ENCODE results near the gene REEP3.
A peak's percentile ranks its signal among the peaks of the same experiment; 100 is the strongest.

REEP3 gene

DNA sequence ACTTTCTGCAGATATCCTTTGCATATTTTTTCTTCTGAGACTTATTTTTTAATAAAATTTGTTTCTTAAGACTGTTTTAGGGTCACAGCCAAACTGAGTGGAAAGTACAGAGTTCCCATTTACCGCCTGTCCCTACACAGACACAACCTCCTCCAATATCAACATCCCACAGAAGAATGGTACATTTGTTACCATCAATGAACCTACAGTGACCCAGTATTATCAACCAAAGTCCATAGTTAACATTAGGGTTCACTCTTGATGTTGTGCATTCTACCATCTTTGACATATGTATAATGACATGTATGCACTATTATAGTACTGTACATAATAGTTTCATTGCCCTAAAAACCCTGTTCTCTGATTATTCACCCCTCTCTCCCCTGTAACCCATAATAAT lies 14.6 kb upstream of the REEP3 start:
- no peak for DNase-seq

DNA sequence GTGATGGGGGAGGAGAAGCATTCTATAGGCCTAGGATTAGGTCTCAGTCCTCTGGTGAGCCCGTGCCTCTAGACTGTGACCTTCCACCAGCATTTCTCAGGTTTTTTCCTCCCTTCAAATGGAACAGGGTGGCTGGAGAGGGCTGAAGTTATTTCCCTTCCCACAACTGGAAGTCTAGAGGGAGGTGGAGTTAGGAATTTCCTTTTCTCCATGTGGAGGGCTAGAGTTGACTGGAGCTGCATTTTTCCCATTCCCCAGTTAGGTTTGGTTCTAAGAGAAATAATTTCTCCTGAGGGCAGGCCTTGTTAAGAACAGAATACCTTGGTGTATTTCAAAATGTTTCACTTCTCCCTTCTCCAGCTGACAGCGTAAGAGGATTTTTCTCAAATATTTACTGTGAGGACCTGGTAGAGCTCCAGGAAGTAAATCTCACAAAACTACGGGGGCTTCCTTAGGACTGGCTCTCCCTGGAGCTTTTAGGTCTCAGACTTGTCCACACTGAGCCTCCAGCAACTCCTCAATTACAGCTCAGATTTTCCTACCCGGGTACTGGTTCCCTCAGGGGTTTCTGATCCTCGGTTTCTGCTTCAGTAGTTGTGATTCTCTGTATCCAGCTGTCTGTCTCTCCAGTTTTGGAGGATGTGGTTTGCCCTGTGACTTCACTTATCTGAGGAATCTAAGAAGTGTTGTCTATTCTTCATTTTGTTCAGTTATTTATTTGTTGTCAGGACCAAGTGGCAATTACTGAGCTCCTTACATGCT lies 6.0 kb upstream of the REEP3 start:
- no peak for DNase-seq

DNA sequence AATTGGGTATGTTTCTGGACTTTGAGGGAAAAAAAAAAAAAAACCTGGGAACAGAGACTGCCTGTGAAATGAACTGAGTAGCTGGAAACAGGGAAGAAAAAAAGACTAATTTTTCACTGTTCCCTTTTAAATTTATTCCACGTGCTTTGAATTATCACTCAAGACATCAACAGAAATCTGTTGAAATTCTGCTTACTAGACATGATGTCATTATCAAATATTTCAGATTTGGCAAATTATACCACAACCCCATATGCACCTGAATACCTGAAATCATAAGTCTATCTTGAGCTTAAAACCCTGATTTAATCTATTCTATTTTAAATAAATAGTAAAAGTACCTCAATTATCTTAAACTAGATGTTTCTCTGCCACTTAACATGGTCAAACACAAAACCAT lies 5.0 kb upstream of the REEP3 start:
- no peak for DNase-seq

DNA sequence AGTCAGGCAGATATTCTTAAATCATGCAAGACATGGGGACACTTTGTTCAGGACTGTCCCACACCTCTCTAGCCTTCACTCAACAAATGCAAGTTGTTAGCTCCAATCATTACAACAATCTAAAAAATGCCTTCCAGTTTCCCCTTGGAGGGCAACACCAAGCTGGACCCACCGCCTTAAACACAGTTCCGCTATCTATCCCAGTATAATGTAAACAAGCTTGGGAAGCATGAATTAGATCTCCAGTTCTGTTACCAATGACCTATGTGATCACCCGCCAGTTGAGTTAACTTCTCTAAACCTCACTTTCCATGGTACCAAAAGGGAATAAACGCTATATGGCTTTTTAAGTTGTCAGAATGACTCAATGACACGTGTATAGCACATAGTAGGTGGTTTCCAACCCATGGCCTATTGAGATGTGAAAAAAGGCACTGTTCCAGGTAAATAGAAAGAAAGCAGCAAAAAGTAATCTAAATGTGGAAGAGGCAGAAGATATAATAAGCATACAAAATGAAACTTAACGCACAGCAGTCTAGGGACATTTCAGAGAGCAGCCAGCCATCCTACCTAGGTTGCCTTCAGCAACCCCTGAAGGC lies 2.4 kb upstream of the REEP3 start:
- no peak for DNase-seq

DNA sequence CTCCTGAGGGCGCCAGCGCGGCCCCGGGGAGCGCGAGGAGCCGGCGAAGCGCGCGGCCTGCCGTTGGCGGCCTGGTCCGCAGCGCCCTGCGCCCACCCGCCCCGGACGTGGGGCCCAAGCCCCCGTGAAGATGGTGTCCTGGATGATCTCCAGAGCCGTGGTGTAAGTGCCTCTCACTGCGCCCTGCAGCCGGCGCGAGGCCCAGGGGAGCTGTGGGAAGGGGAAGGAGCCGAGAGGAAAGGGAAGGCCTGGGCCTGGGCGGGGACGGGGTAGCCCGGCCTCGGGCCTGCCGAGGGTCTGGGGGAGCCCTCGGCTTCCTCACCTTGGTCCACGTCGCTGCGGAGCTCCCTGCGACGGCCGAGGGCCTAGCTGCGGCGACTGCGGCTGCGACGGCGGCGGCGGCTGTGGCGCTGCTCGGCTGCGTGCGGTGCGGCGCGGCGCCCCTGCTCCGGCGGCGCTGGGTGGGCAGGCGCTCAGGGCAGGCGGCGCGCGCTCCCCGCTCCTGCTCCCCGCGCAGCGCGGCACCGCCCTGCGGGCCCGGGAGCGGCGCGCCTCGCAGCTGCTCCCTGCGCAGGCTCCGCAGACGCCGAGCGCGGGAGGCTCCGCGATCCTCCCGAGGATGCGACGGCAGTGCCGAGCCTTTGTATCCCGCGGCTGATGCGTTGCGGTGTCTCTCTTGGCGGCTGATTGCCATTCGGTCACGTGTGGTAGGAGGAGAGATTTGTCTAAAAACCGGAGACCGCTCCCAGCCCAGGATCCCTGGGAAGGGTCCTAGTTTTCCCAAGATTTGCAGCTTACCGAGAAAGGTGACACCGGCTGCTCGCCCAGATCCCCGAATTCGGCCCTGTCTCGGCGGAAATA lies 445 bp downstream of the REEP3 start:
- peak in 49 of 51 donors; percentile 5 to 88 (median 63) for DNase-seq

DNA sequence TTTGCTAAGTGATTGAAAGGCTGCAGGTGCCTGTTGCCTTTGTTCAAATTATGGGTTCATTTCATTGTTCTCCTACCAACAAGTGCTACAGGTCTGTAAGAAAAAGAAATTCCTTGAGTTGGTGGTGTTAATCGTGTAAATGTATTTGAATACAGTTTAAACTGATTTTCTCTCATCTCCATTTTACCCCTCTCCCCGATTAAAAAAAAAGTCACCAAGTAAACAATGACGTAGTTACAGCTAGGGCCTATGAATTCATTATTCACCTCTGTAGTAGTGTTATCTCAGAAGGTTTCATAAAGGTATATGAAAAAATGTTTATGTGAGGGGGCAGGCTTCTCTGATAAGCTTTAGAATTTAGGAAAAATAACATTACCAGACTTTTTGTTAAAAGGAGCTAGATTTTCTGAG lies 1.1 kb downstream of the REEP3 start:
- no peak for DNase-seq

DNA sequence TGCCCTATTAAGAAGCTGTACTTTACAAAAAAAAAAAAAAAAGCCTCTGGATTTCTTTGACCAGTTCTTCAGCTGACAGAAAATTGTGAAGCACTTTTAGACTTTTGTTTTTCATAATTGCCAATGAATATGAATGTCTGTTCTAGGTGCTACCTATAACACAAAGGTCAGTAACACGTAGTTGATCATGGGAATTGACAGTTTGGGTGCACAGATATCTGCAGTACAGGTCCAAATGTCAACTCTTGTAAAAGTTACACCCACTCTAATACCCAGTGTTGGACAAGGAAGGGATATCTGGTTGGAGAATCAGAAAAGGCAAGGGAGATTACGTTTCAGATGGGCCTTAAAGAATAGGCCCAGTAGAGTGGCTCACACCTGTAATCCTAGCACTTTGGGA lies 1.8 kb downstream of the REEP3 start:
- no peak for DNase-seq

DNA sequence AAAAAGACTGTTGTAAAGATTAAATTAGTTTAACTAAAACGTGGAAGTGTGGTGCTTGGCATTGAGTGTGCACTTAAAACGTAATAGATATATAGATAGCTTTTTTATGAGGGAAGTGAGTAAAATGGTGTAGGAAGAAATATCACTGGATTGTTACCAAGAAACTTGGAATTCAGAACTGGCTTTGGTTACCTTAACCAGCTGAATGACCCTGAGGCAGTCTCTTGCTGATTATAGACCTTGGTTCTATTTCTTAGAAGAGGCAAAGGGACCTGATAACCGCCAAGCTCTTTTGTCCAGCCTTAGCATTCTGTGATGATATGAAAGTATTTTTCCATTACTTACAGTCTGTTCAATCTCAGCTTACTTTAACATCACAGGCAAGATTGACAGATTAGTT lies 3.8 kb downstream of the REEP3 start:
- no peak for DNase-seq

DNA sequence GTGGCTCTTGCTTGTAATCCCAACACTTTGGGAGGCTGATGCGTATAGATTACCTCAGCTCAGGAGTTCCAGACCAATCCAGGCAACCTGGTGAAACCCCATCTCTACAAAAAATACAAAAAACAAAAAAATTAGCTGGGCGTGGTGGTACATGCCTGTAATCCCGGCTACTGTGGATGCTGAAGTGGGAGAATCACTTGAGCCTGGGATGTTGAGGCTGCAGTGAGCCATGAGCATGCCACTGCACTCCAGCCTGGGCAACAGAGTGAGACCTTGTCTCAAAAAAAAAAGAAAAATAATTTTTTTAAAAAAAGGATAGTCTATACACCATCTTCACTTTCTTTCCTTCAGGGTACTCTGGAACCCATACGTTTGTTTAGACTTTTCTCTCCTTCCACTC lies 6.2 kb downstream of the REEP3 start:
- DNase-seq, result no peak

DNA sequence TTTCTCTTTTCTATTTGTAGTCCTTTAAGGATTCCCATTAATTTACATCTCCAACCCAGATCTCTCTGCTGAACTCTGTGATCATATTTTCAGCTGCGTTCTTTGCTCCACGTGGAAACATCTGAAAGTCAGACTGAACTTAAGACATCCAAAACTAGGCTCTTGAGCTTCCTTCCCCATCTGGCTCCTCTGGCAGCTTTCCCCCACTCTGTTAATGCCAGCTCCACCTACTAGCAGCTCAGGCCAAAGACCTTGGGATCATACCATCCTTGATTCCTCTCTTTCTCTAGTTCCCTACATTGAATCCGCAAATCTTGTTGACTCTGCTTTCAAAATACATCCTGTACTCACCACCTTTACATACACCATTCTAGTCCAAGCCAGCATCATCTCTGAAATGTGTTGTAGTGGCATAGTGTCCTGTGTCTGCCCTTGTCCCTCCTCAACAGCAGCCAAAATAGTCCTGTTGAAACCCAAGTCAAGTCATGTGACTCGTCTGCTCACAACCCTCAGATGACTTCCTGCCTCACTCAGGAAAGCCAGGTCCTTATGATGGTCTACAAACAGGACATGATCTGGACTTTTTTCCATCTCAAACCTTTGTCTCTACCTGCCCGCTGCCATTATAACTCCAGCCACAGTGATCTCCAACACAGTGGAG lies 7.0 kb downstream of the REEP3 start:
- no peak for DNase-seq

DNA sequence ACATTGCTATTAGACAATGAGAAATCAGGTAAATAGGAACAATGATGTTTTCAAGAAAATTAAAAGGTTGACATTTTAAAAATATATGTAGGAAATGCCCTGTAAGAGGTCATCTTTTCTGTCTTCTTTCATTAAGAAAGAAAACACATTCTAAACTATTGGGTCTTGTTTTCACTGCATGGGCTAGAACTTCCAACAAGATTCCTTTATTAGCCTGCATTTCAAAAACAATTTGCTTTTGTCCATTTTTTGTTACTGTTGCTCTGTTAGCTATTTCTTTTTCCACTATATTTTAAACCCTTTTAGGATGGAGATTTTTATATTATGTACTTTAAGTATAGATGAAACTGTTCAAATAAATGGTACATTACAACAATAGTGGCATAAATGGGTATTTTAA lies 9.2 kb downstream of the REEP3 start:
- DNase-seq, result no peak

DNA sequence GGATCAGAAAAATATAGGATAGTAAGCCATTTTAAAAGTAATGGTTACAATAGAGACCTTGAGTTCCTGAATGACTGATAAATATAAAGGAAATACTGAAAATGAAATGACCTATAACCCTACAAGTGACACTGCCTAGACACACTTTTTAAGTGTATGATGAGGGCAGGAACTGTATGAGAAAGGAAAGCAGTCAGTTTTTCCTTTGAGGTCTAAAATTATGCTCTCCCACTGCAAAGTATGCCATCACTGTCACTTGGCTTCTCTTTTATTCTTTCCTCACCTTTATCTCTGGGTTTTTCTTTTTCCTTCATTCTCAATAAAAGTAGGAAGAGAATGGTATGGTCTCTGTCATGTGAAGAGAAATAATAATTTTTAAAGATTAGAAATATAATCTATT lies 13.5 kb downstream of the REEP3 start:
- DNase-seq, result no peak

DNA sequence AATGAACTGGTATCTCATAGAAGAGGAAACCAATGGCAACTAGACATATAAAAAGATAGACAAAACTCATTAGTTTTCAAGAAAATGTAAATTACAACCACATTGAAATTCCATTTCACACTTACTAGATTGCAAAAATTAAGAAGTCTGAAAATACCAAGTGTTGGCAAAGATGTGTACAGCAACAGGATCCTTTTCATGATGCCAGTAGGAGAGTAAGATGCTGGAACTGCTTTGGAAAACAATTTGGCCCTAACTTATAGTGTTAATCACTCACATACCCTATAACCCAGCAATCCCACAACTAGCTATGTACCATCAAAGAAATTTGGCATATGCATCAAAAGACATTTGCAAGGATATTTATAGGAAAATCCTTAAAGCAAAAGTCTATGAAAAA lies 15.5 kb downstream of the REEP3 start:
- DNase-seq, result no peak

DNA sequence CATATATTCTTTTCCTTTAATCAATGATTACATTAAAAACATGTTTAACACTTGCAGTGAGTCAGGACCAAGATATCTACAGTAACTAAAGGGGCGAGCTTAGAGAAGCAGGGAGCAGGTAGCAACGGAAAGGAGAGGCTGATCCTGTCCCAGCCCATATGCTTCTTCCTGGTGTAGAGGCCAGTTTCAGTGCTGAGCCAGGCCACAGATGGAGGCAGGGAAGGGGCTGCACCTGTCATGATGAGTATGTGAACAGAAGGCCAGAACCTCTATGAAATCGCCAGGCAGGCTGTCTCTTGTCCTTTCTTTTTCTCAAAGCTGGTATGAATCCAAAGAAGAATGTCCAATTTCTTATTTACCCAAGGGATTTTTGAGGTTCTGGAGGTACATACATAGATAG lies 16.3 kb downstream of the REEP3 start:
- no peak for DNase-seq

DNA sequence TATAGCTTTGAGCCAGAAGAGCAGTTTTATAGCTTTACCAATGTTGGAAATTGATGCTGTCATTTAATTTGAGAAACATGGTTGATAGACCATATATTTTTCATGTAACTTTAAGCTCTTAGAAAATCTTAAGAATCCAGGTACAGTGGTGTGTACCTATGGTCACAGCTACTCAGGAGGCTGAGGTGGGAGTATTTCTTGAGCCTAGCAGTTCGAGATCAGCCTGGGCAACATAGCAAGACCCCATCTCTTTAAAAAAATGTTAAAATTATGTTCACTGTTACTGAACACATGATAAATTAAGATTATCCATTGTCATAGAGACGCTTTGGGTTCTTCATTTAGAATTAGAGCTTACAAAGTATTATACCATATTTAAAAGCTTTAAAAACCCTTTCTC lies 18.2 kb downstream of the REEP3 start:
- DNase-seq, result no peak

DNA sequence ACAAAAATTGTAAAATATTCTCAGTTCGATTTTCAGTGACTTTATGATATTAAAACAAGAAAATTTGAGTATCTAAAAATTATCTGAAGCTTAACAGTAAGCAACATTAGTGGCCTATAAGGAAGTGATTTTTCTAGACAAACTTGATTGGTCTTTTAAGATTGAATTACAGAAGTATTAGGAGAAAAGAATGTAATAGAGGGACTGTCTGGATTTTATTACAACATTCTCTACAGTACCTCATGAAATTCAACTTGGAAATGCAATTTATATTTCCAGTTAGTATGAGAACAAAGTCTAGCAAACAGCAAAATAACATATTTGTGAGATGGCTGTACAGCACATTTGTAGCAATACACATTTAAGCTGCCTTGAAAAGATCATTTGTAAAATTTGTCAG lies 18.8 kb downstream of the REEP3 start:
- DNase-seq, result no peak

DNA sequence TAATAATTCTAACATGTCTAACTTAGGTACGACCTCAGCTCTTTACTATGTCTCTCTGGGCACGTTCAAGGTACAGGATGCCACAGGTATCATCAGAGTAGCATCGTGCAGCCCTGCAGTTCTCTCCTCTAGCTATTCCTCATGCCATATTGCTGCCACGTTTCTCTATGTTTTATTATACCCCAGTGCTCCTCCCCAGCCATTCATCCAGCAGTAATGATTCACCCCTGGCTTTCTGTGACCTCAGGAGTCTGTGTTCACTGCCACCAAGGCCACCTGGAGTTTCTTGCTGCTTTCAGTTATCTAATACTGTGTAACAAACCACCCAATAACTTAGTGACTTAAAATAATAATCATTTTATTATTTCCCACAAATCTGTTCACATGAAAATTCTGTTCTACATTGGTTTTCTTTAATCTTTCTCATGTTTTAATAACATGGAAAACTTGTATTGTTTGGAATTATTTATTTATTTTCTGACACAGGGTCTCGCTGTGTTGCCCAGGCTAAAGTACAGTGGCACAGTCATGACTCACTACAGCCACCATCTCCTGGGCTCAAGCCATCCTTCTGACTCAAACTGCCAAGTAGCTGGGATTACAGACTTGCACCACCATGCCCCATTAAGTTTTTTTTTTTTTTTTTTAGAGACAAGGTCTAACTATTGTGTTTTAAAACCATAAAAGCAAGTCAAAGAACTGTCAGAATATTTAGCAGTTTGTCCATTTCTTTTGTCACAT lies 21.8 kb downstream of the REEP3 start:
- no peak for DNase-seq

DNA sequence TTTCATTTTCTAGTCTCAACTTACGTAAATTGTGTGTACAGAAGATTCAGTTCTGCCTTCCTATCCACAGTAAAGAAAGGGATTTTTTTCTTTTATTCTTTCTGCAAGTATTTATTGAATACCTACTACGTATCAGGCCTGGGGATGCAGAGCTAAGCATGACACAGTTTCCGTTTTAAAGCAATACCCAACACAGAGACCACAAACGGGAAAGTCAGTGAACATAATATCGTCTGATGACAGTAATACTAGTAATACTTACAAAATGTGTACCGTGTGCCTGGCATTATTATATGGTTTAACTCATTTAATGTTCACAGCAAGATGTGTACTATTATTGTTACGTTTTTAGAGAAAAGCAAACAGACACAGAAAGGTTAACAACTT lies 22.4 kb downstream of the REEP3 start:
- DNase-seq, result no peak

DNA sequence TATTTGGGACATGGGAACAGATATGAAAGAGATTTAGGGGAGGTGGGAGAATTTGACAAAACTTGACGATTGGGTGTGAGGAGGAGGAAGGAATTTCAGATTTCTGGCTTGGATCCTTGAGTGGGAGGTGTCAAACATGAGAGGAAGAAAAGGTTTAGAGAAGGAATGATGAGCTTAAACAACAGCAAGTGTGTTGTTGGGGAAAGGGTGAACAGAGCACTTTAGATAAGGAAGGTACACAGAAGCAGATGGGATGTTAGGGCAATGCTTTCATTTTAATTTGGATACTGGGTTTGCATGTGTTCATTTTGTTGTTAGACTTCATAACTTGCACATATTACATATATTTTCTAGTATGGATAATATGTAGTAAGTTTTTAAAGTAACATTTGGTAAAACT lies 23.2 kb downstream of the REEP3 start:
- no peak for DNase-seq

DNA sequence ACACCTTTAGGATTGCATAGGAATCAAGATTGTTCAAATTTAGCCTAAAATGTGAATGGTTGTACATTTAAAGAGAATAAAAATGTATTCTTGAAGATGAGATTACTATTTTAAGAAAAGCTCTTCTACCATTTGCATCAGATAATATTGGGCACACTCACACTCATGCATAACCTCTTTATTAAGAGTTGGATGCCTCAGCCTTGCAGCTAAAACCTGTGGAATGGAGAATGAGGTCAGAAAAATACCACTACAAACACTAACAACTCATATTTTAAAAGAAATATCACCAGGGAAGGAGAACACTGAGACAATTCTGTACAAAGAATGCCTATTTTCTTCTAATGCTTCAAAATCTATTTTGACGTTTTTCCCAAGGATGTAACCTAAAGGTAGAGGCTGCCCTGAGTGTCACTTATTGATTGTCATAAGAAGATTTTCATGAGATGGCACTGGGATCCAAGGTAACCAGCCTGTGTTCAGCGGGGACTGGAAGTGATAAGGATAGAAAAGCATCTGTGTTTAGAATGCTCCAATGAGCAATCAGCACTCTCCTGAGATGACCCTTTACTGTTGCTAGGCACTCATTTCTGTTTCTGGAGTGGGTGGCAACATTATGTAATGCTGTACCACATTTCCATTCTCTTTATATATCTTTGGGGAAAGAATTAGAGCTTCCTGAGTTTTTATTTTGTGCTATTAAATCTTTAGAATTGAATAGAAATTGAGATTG lies 26.6 kb downstream of the REEP3 start:
- DNase-seq, result peak in 2 of 51 donors; percentile 6 to 34

DNA sequence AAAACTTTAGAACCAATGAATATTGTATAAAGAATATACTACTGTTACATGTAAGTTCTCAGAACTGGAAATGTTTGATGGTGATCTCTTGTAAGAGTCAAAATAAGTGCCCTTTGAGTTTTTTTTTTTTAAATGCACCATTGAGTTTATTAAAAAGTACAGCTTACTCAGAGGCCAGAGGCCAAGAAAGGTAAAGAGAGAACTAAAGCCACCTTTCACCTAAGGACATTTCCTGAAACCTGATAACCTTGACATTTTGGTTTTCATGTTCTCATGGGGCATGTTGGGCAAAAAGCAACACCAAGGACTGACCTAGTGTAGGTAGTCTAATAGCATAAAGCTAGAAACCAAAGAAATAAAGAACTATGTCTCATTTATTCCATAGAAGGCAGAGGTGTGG lies 27.7 kb downstream of the REEP3 start:
- no peak for DNase-seq
